GM18951 (cell line): ENCODE measurements around the gene RPS5.

Experiments
- POLR2A ChIP-seq: IDR thresholded peaks from 4 replicates; pipeline ENCODE4 v1.6.1; 2011; ENCODE audit warnings: mild to moderate bottlenecking; ENCODE audit not compliant: insufficient read length, insufficient read depth; ENCODE audit errors: extremely low read depth
- in situ Hi-C: fragments of 300-500 bp; cut with MboI; formaldehyde crosslinking; loops from one replicate; pipeline ENCODE4 v1.12.0; 2022; ENCODE audit warnings: low sequenced_read_pairs, mixed read lengths, inconsistent platforms; ENCODE audit not compliant: unreplicated experiment

RPS5 gene

DNA sequence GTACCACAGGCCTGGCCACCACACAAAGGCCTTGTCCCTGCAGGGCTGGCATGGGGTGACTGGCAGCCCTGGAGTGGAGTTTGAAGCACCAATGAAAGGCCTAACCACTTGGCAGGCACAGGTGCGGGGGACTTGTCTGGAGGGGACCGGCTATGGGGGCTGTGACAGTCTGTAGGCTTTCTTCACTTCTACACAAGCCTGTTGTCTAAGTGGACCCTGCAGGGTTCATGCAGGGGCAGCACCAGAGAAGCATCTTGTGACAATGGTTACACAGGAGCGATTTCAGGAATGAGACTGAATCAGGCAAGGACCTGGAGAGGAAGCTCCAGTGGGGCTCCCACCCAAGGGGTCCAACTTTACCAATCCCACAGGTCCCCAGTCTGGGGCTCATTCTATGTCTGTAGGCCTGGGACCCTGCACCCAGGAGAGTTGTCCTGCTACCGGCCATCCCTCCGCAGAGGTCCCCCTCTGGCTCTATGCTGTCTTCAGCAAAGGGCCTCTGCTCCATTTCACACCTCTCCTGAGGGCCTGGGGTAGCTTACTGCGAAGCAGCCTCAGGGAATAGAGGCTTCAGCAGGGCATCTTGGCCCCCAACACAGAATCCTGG is 4.0 kb upstream of the RPS5 start:
- no peak for TF ChIP-seq POLR2A
- in situ Hi-C loops = no loop called here

DNA sequence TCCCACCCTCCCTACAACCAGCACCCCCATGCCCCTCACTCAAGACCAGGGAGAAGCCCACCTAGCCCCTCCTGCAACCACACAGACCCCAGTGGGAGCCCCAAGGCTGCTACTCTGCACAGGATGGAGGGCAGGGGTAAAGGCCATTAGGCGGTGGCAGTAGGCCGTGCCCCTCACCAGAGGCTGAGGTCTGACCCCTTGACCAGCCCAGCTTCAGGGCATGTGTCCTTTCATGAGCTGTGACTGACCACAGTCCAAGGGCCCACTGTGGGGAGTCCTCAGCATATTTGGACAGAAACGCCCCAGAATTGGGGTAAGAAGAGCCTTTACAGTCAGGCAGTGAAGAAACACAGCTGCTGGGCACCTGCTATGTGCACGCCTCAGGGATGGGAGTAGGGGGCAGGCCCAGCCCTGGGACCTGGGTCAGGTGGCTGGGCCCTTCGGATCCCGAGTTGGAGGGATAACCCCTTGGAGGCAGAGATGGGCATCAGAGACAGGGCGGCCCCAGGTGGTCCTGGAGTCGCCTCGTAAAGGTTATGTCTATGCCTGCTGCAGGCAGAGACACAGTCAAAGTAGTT is 1.7 kb upstream of the RPS5 start:
- in situ Hi-C loops = no loop called here

DNA sequence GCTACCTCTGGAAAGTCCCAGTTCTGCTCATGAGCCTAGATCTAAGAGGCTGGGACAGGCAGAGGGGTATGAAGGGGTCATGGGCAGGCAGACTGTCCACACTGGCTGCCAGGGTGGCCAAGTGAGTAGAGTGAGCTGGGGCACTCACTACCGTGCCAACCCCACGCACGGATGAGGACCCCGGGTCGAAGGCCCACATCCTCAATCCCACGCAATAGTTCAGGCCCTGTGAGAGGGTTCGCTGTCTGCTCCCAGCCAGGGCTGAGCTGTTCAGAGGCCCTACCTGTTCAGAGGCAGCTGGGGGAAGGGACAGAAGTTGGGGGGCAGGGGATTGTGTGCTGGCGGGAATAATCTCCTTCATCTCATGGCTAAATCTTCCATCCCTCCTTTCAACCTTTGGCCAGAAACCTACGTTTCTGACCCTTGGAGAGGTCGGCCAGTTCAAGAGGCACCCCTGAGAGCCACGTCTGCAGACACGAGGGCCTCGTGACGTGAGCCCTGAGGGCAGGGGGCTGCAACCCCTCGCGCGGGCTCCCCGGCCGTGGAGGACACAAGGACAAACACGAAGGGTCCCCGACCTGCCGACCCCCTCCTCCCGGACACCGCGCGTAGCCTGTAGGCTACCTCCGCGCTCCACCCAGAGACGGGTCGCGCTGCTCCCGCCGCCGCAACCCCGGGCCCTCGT is 1.0 kb upstream of the RPS5 start:
- peak; percentile 41 for TF ChIP-seq POLR2A
- in situ Hi-C loops = no loop called here

More for the DNA sequence above, 1.7 kb upstream of the RPS5 start:
- TF ChIP-seq POLR2A = no peak

DNA sequence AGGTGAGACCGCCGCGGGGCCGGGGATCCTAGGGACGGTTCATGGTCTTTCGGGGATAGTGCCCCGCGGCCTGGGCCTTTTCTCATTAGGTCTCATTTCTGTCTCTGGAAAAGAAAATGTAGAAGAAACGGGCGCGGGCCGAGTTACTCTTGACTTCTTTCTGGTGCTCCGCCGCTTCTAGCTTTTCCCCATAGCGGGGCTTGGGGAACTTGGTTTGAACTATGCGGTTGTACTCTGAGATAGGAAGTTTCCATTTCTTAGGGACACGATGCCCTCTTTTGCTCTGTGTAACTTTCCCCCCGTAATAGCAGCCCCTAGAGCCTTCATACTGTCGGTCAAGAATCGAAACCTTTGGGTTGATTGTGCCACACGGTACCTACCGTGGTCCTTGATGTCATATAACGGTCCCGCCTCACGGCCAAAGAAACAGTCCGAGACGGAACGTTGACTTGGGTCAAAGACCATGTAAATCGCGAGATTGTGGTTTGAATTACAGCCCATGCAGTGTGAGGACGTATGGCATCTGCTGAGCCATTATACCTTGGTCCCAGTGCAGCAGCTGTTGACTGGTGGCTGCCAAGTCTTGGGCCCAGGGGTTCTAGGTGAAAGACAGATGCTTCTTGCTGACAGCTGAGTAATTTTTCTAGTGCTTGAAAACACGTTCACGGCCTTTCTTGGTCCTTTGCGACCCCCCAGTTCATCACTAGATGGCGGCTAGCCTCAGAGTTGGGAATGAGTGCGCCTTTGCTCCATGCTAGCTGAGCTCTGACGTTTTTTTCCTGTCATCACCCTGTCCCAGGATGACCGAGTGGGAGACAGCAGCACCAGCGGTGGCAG is 487 bp downstream of the RPS5 start:
- in situ Hi-C loops = no loop called here
- no peak for TF ChIP-seq POLR2A

- in situ Hi-C loops = no loop called here
- no peak for TF ChIP-seq POLR2A
Observed at GRCh38 chr19:58388175-58388526, 1.1 kb downstream of the RPS5 start.

GRCh38 chr19:58392945-58393724 is 6.1 kb downstream of the RPS5 start:
- no peak for TF ChIP-seq POLR2A
- in situ Hi-C loops = no loop called here

GRCh38 chr19:58393725-58394033 is 6.6 kb downstream of the RPS5 start:
- TF ChIP-seq POLR2A = no peak
- in situ Hi-C loops = no loop called here

GRCh38 chr19:58394821-58395219 is 7.8 kb downstream of the RPS5 start:
- in situ Hi-C loops = no loop called here
- TF ChIP-seq POLR2A = no peak

- peak; percentile 51 for TF ChIP-seq POLR2A
- in situ Hi-C loops = no loop called here
Observed at GRCh38 chr19:58395220-58395978, 8.3 kb downstream of the RPS5 start, which contains the start of gene RNF225. TSS of gene RNF225 (plus strand) at chr19:58395656. CDS start at chr19:58396090, 434 bp downstream.

- no peak for TF ChIP-seq POLR2A
- in situ Hi-C loops = no loop called here
Observed at GRCh38 chr19:58395979-58396627, 9.0 kb downstream of the RPS5 start.

- in situ Hi-C loops = no loop called here
- no peak for TF ChIP-seq POLR2A
Observed at GRCh38 chr19:58396691-58397532, 9.8 kb downstream of the RPS5 start.
